ENCODE measurements around the gene STK38. TPM values are rescaled to one million over a fixed set of nuclear protein-coding genes. Genes with fewer than 3 reads are reported as not detected.
A peak's percentile ranks its signal among the peaks of the same experiment; 100 is the strongest.

Gene STK38
- total and polyA plus RNA-seq, 2 of the 13 experiments (the other 11 are each of a cell fraction or from before 2014, with no cell fraction given), result 10.3 to 20.7 TPM

GRCh38 chr6:36594029-36594815 lies 46.9 kb upstream of the STK38 start, which contains the start of gene SRSF3 (continued):
- TF ChIP-seq SPEN (CRISPR knock-in tag; IDR thresholded peaks at IDR 0.05; ENCODE audit: low read depth), result peak; percentile 90
- peak; percentile 86 for TF ChIP-seq ZFP1 (CRISPR knock-in tag; IDR thresholded peaks at IDR 0.05)
- TF ChIP-seq, protein P1, sequence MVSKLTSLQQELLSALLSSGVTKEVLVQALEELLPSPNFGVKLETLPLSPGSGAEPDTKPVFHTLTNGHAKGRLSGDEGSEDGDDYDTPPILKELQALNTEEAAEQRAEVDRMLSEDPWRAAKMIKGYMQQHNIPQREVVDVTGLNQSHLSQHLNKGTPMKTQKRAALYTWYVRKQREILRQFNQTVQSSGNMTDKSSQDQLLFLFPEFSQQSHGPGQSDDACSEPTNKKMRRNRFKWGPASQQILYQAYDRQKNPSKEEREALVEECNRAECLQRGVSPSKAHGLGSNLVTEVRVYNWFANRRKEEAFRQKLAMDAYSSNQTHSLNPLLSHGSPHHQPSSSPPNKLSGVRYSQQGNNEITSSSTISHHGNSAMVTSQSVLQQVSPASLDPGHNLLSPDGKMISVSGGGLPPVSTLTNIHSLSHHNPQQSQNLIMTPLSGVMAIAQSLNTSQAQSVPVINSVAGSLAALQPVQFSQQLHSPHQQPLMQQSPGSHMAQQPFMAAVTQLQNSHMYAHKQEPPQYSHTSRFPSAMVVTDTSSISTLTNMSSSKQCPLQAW (CRISPR knock-in tag; IDR thresholded peaks at IDR 0.05), result peak; percentile 62; the same call in 1 of the 2 replicates
- TF ChIP-seq CCDC6 (CRISPR knock-in tag; IDR thresholded peaks at IDR 0.05), result peak; percentile 95
- no peak; the same call in 1 of the 2 replicates for TF ChIP-seq SP140L (CRISPR knock-in tag; IDR thresholded peaks at IDR 0.05; ENCODE audit: borderline replicate concordance)
- peak; percentile 84; the same call in 1 of the 2 replicates for TF ChIP-seq ZSCAN5A (CRISPR knock-in tag; IDR thresholded peaks at IDR 0.05; ENCODE audit: borderline replicate concordance)
- TF ChIP-seq ZNF691 (CRISPR knock-in tag; IDR thresholded peaks at IDR 0.05; ENCODE audit: borderline replicate concordance, low read depth), result peak; percentile 89
- TF ChIP-seq LRRFIP1 (CRISPR knock-in tag; conservative IDR thresholded peaks at IDR 0.05), result no peak
- TF ChIP-seq NFRKB (IDR thresholded peaks at IDR 0.05), result peak; percentile 100
- TF ChIP-seq CREM (IDR thresholded peaks at IDR 0.05), result peak; percentile 92
- TF ChIP-seq CREM (CRISPR knock-in tag; IDR thresholded peaks at IDR 0.05), result 0 out of 2 replicates have a peak, but pooled peaks have one; percentile 45
- TF ChIP-seq ZNF44 (CRISPR knock-in tag; IDR thresholded peaks at IDR 0.05), result 0 out of 2 replicates have a peak, but pooled peaks have one; percentile 22
- no peak for TF ChIP-seq ZNF775 (CRISPR knock-in tag; IDR thresholded peaks at IDR 0.05; ENCODE audit: borderline replicate concordance)
- peak; percentile 55; the same call in 1 of the 2 replicates for TF ChIP-seq SNAPC5 (CRISPR knock-in tag; IDR thresholded peaks at IDR 0.05; ENCODE audit: borderline replicate concordance)
- peak; percentile 84 for TF ChIP-seq ZSCAN21 (CRISPR knock-in tag; IDR thresholded peaks at IDR 0.05; ENCODE audit: borderline replicate concordance)
- TF ChIP-seq ERF (CRISPR knock-in tag; IDR thresholded peaks at IDR 0.05), result peak; percentile 95
- peak; percentile 98 for TF ChIP-seq POGZ (CRISPR knock-in tag; IDR thresholded peaks at IDR 0.05)
- TF ChIP-seq, protein P2, sequence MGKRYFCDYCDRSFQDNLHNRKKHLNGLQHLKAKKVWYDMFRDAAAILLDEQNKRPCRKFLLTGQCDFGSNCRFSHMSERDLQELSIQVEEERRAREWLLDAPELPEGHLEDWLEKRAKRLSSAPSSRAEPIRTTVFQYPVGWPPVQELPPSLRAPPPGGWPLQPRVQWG (CRISPR knock-in tag; IDR thresholded peaks at IDR 0.05; ENCODE audit: borderline replicate concordance, low read depth), result no peak
- TF ChIP-seq, protein P3, sequence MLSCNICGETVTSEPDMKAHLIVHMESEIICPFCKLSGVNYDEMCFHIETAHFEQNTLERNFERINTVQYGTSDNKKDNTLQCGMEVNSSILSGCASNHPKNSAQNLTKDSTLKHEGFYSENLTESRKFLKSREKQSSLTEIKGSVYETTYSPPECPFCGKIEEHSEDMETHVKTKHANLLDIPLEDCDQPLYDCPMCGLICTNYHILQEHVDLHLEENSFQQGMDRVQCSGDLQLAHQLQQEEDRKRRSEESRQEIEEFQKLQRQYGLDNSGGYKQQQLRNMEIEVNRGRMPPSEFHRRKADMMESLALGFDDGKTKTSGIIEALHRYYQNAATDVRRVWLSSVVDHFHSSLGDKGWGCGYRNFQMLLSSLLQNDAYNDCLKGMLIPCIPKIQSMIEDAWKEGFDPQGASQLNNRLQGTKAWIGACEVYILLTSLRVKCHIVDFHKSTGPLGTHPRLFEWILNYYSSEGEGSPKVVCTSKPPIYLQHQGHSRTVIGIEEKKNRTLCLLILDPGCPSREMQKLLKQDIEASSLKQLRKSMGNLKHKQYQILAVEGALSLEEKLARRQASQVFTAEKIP (CRISPR knock-in tag; IDR thresholded peaks at IDR 0.05; ENCODE audit: borderline replicate concordance), result no peak
- TF ChIP-seq TOPORS (CRISPR knock-in tag; IDR thresholded peaks at IDR 0.05), result peak; percentile 74
